K562 (cell line): ENCODE results near the gene TFF3. TPM values are rescaled to one million over a fixed set of nuclear protein-coding genes. Genes with fewer than 3 reads are reported as not detected.

ENCODE experiments used
- ATAC-seq: fragments of 200-7000 bp; cut with Tn5 transposase; 3 replicates; pipeline ENCODE4 v1.9.1; 2020; ENCODE audit warnings: moderate library complexity
- BruUV-seq: library from RNA; stranded (reverse); fragments of 400-500 nt; replicated peaks from 2 replicates; lab custom pipeline; 2021; lab: Mats Ljungman, UMichigan
- CTCF ChIA-PET: fragments of 300-600 bp; formaldehyde crosslinking; extraction: SDS; loops from one replicate; lab custom pipeline; 2021; ENCODE audit warnings: low intra/inter-chr PET ratio; lab: Yijun Ruan, JAX
- POLR2A ChIA-PET: fragments of 300-600, 350-650 bp; sonication (Branson Sonifier 250); formaldehyde crosslinking; extraction: SDS; loops from one replicate; lab custom pipeline; 2021; ENCODE audit warnings: antibody characterized with exemption, inconsistent platforms; lab: Yijun Ruan, JAX
- DNase-seq, 4 experiments: peaks; one replicate each; pipeline versions ENCODE4 v3.0.0 to v3.0.0-alpha.2; 2011 to 2018; ENCODE audit warnings: low spot score in 3 of 4, mixed read lengths in 3 of 4; ENCODE audit errors: extremely low read depth in 1 of 4
- FAIRE-seq: peaks from 2 replicates; lab custom pipeline; 2011; peaks lifted over from hg19 to GRCh38; lab: Jason Lieb, UNC
- H2AFZ ChIP-seq: 2 replicates; pipeline ENCODE4 v1.6.0; 2011; ENCODE audit warnings: low read depth, low read length, control low read depth, inconsistent platforms
- H3K27ac ChIP-seq: fragments of 200-600 bp; 3 replicates; pipeline ENCODE4 v1.8.0; 2011; ENCODE audit warnings: low read depth, mild to moderate bottlenecking, control low read depth, inconsistent platforms, low read length, moderate library complexity, mixed read lengths; ENCODE audit errors: extremely low read depth
- H3K27me3 ChIP-seq, 2 experiments: fragments of 300-600 bp in 1 of 2; 2 replicates in 1 of 2; 3 replicates in 1 of 2; pipeline versions ENCODE4 v1.6.0 to v1.8.0; 2011; ENCODE audit warnings: inconsistent platforms in 2 of 2, low read length in 2 of 2, mild to moderate bottlenecking in 1 of 2, mixed read lengths in 1 of 2, moderate library complexity in 1 of 2; ENCODE audit not compliant: control insufficient read depth in 2 of 2, insufficient read depth in 2 of 2
- H3K36me3 ChIP-seq: fragments of 300-600 bp; 3 replicates; pipeline ENCODE4 v1.8.0; 2011; ENCODE audit warnings: mild to moderate bottlenecking, low read length, inconsistent platforms; ENCODE audit not compliant: control insufficient read depth, insufficient read depth
- H3K4me1 ChIP-seq, 2 experiments: fragments of 200-600 bp in 1 of 2; replicated peaks in 1 of 2; 2 replicates in 1 of 2; 3 replicates in 1 of 2; pipeline versions ENCODE4 v1.5.1 to v1.8.0; 2011; ENCODE audit warnings: inconsistent platforms in 2 of 2, low read length in 2 of 2, mild to moderate bottlenecking in 1 of 2, mixed read lengths in 1 of 2, moderate library complexity in 1 of 2; ENCODE audit not compliant: control insufficient read depth in 2 of 2, insufficient read depth in 2 of 2
- H3K4me2 ChIP-seq: 2 replicates; pipeline ENCODE4 v1.6.1; 2011; ENCODE audit warnings: low read length, control low read depth, inconsistent platforms, mixed read lengths; ENCODE audit not compliant: insufficient read depth
- H3K4me3 ChIP-seq: fragments of 200-600 bp; sonication (generic), shearing (Covaris generic); 2 replicates; pipeline ENCODE4 v1.5.1; 2016; ENCODE audit warnings: control low read depth, inconsistent platforms
- H3K79me2 ChIP-seq: fragments of 200-600 bp; 3 replicates; pipeline ENCODE4 v1.8.0; 2011; ENCODE audit warnings: low read length, inconsistent platforms; ENCODE audit not compliant: control insufficient read depth, insufficient read depth
- H3K9ac ChIP-seq, 2 experiments: 2 replicates each; pipeline versions ENCODE4 v1.6.0 to v1.6.1; 2011; ENCODE audit warnings: low read depth in 2 of 2, low read length in 2 of 2, control low read depth in 1 of 2, inconsistent platforms in 1 of 2, mild to moderate bottlenecking in 1 of 2, mixed read lengths in 1 of 2; ENCODE audit not compliant: insufficient read depth in 1 of 2
- H3K9me1 ChIP-seq: one replicate; pipeline ENCODE4 v1.6.0; 2011; ENCODE audit warnings: inconsistent platforms, mild to moderate bottlenecking, low read length, moderate library complexity; ENCODE audit not compliant: control insufficient read depth, insufficient read depth
- H3K9me3 ChIP-seq: replicated peaks from 2 replicates; pipeline ENCODE4 v1.5.1; 2011; ENCODE audit warnings: low read depth, low read length, inconsistent platforms; ENCODE audit not compliant: control insufficient read depth, insufficient read depth
- H4K20me1 ChIP-seq: replicated peaks from 2 replicates; pipeline ENCODE4 v1.6.1; 2011; ENCODE audit warnings: low read length, inconsistent platforms, mixed read lengths; ENCODE audit not compliant: control insufficient read depth, insufficient read depth
- ATF3 ChIP-seq, 2 experiments: fragments of 450-650 bp in 1 of 2; sonication (generic) in 1 of 2; formaldehyde crosslinking in 1 of 2; IDR thresholded peaks in 1 of 2; conservative IDR thresholded peaks in 1 of 2; 2 replicates each; pipeline versions ENCODE4 v1.6.1 to v1.8.1; 2016 to 2023; ENCODE audit warnings: mild to moderate bottlenecking in 2 of 2, moderate library complexity in 2 of 2, inconsistent platforms in 1 of 2, missing genetic modification reagents in 1 of 2
- CEBPG ChIP-seq, 3 experiments: fragments of 200-800 bp in 1 of 3; sonication (Bioruptor generic) in 1 of 3; sonication (generic) in 1 of 3; formaldehyde crosslinking in 1 of 3; IDR thresholded peaks in 2 of 3; conservative IDR thresholded peaks in 1 of 3; 2 replicates each; pipeline versions ENCODE4 v1.6.1 to v1.8.0; 2016 to 2022; ENCODE audit warnings: missing compliant biosample characterization in 2 of 3, missing genetic modification characterization in 2 of 3, mild to moderate bottlenecking in 1 of 3, missing genetic modification reagents in 1 of 3
- HCFC1 ChIP-seq: IDR thresholded peaks from 2 replicates; pipeline ENCODE4 v1.6.1; 2012; ENCODE audit warnings: low read depth, low read length, improper control_type of control experiment
- HMG20A ChIP-seq: fragments of 450-650 bp; formaldehyde crosslinking; conservative IDR thresholded peaks from 2 replicates; pipeline ENCODE4 v1.4.0; 2020; ENCODE audit warnings: mild to moderate bottlenecking, mixed read lengths
- IRF9 ChIP-seq: fragments of 450-650 bp; IDR thresholded peaks from 2 replicates; pipeline ENCODE4 v1.6.1; 2016; ENCODE audit warnings: missing biosample characterization, missing genetic modification characterization
- PRDM10 ChIP-seq: fragments of 450-650 bp; IDR thresholded peaks from 2 replicates; pipeline ENCODE4 v1.6.1; 2018; ENCODE audit not compliant: partially characterized antibody
- RBM39 ChIP-seq: fragments of 200-400 bp; formaldehyde crosslinking; optimal IDR thresholded peaks from 2 replicates; pipeline ENCODE3; 2018; ENCODE audit warnings: low read depth, low read length
- SP1 ChIP-seq: sonication (generic); formaldehyde crosslinking; IDR thresholded peaks from 2 replicates; pipeline ENCODE4 v1.8.1; 2022; ENCODE audit warnings: mild to moderate bottlenecking, missing genetic modification reagents
- VEZF1 ChIP-seq: fragments of 200-800 bp; sonication (Bioruptor generic); IDR thresholded peaks from 2 replicates; pipeline ENCODE4 v1.6.1; 2017; ENCODE audit warnings: missing genetic modification characterization, missing compliant biosample characterization
- ZBTB1 ChIP-seq: sonication (generic); formaldehyde crosslinking; IDR thresholded peaks from 2 replicates; pipeline ENCODE4 v1.8.1; 2023; ENCODE audit warnings: missing genetic modification reagents, low read depth, mild to moderate bottlenecking, borderline replicate concordance
- WGBS: fragments of 100-300 bp; shearing (Covaris generic); methylation state at CpG from one replicate; pipeline ENCODE4 v1.1.6; 2016; ENCODE audit warnings: low coverage, mixed read lengths; ENCODE audit not compliant: insufficient coverage; ENCODE audit errors: missing lambda C conversion rate; 5-methylcytosine and 5-hydroxymethylcytosine counted together
- in situ Hi-C: fragments of 300-500 bp; cut with MboI; formaldehyde crosslinking; loops from 4 replicates; pipeline ENCODE4 v1.15.0; 2018; ENCODE audit warnings: inconsistent platforms, mixed read lengths
- intact Hi-C: fragments of 100-400 bp; cut with micrococcal nuclease; formaldehyde crosslinking; loops from 2 replicates; pipeline ENCODE4 v1.14.2; 2022
- polyA plus RNA-seq, 8 experiments: library from polyadenylated mRNA; depleted of rRNA in 4 of 8; stranded (reverse) in 5 of 8; unstranded in 3 of 8; fragments of >200 nt; fragmentation: Nextera tagmentation in 2 of 8; fragmentation: Illumina TruSeq in 1 of 8; extraction: Ambion mirVana in 2 of 8; extraction: Trizol in 1 of 8; gene quantifications; 2 replicates each; pipeline versions ENCODE4 v1.2.1 to v1.2.3, GENCODE V29; 2011 to 2014; ENCODE audit warnings: inconsistent platforms in 1 of 8, missing spikeins in 1 of 8
- total RNA-seq, 7 experiments: library from RNA; depleted of rRNA in 6 of 7; stranded (reverse); fragments of >200 nt in 6 of 7; fragmentation: Illumina TruSeq in 2 of 7; extraction: Trizol in 2 of 7; gene quantifications; 2 replicates each; pipeline versions ENCODE4 v1.2.1 to v1.2.3, GENCODE V29; 2011 to 2021; ENCODE audit warnings: low replicate concordance in 1 of 7

Gene TFF3
- total and polyA plus RNA-seq, 9 of the 15 experiments (the other 6 are each of a cell fraction or from before 2014, with no cell fraction given) = 0.78 TPM; not detected in 8

GRCh38 chr21:42347601-42348327, 32.6 kb upstream of the TFF3 start (continued):
- TF ChIP-seq ATF3 (IDR thresholded peaks at IDR 0.05) (no peak), ATF3 (CRISPR knock-in tag; conservative IDR thresholded peaks at IDR 0.05) (no peak), IRF9 (tag) (no peak), SP1 (CRISPR knock-in tag) (no peak), RBM39 (no peak), HCFC1 (no peak)

GRCh38 chr21:42346866-42347600, 31.8 kb upstream of the TFF3 start:
- FAIRE-seq (no peak), DNase-seq (no peak), ATAC-seq (no peak)
- CTCF ChIA-PET = no interaction called here
- no peaks in the 10 kb centered on the region for H3K36me3 ChIP-seq
- H3K9me3 ChIP-seq = no peaks in the 10 kb centered on the region
- H3K27me3 ChIP-seq = peaks cover 33 to 66% of the 10 kb centered on the region in 2 experiments
- no peaks in the 10 kb centered on the region for H3K9me1 ChIP-seq
- intact Hi-C loops = no loop called here
- no peak overlapping the region for H3K4me3 ChIP-seq
- H3K4me2 ChIP-seq = no peak overlapping the region
- H3K4me1 ChIP-seq = peaks cover 0 to 4% of the 10 kb centered on the region in 2 experiments; a peak in 1 of 5 replicates
- no peaks in the 10 kb centered on the region for H3K79me2 ChIP-seq
- in situ Hi-C loops = no loop called here
- no TSS peak for BruUV-seq
- POLR2A ChIA-PET = interaction anchor here (0.5 to 1.2 kb wide), 2 partner anchors 15 to 127 kb away, joined by 3 to 4 read pairs; no protein-coding TSS in a partner anchor
- no peak overlapping the region for H3K27ac ChIP-seq
- under 1% methylated on average over 30 of the region's 30 CpGs for WGBS
- H4K20me1 ChIP-seq = no peaks in the 10 kb centered on the region
- H2AFZ ChIP-seq = no peak overlapping the region
- H3K9ac ChIP-seq = no peak overlapping the region
- TF ChIP-seq PRDM10 (no peak), VEZF1 (no peak), HMG20A (CRISPR knock-in tag) (no peak), CEBPG (CRISPR knock-in tag; IDR thresholded peaks at IDR 0.05) (no peak), CEBPG (tag; conservative IDR thresholded peaks at IDR 0.05 in 1 of 2, IDR thresholded peaks at IDR 0.05 in 1 of 2) (no peak), ZBTB1 (CRISPR knock-in tag) (no peak)
